Adipocyte (in vitro differentiated cells): ENCODE data around the gene CCN5.

ENCODE experiments used
- DNase-seq: peaks from one replicate; pipeline ENCODE4 v3.0.0-alpha.2; 2015; ENCODE audit warnings: low read depth
- H3K27me3 ChIP-seq: replicated peaks from 2 replicates; pipeline ENCODE4 v1.7.0; 2013; ENCODE audit warnings: mild to moderate bottlenecking, low read length, moderate library complexity; ENCODE audit not compliant: control insufficient read depth, insufficient read depth
- H3K36me3 ChIP-seq: 2 replicates; pipeline ENCODE4 v1.7.0; 2013; ENCODE audit warnings: low read length, mild to moderate bottlenecking, moderate library complexity; ENCODE audit not compliant: control insufficient read depth, insufficient read depth, severe bottlenecking
- H3K4me1 ChIP-seq: 2 replicates; pipeline ENCODE4 v1.7.0; 2013; ENCODE audit warnings: mild to moderate bottlenecking, low read length, moderate library complexity; ENCODE audit not compliant: control insufficient read depth, insufficient read depth
- H3K4me3 ChIP-seq: 2 replicates; pipeline ENCODE4 v1.7.0; 2013; ENCODE audit warnings: mild to moderate bottlenecking, low read length, moderate library complexity
- H3K9ac ChIP-seq: 2 replicates; pipeline ENCODE4 v1.7.0; 2013; ENCODE audit warnings: mild to moderate bottlenecking, low read length, moderate library complexity
- H3K9me3 ChIP-seq: 2 replicates; pipeline ENCODE4 v1.7.0; 2013; ENCODE audit warnings: mild to moderate bottlenecking, low read length, moderate library complexity; ENCODE audit not compliant: control insufficient read depth

CCN5 gene

GRCh38 chr20:44765701-44766347 is 50.7 kb downstream of the CCN5 start:
- peaks cover 63% of the 10 kb centered on the region for H3K27me3 ChIP-seq

GRCh38 chr20:44768256-44768655 is 53.1 kb downstream of the CCN5 start:
- H3K4me3 ChIP-seq: no peak overlapping the region
- no peak for DNase-seq
- peaks cover 10% of the 10 kb centered on the region for H3K4me1 ChIP-seq
- H3K9me3 ChIP-seq: peaks cover 6% of the 10 kb centered on the region
- H3K9ac ChIP-seq: no peak overlapping the region
- peaks cover 87% of the 10 kb centered on the region for H3K27me3 ChIP-seq
- no peaks in the 10 kb centered on the region for H3K36me3 ChIP-seq

More at GRCh38 chr20:44765701-44766347, 50.7 kb downstream of the CCN5 start:
- DNase-seq: no peak
- H3K9me3 ChIP-seq: peaks cover 6% of the 10 kb centered on the region
- peaks cover 10% of the 10 kb centered on the region for H3K4me1 ChIP-seq
- H3K36me3 ChIP-seq: no peaks in the 10 kb centered on the region
- H3K9ac ChIP-seq: no peak overlapping the region
- H3K4me3 ChIP-seq: no peak overlapping the region

GRCh38 chr20:44768854-44769480 is 53.8 kb downstream of the CCN5 start:
- peaks cover 6% of the 10 kb centered on the region for H3K9me3 ChIP-seq
- H3K4me1 ChIP-seq: peaks cover 10% of the 10 kb centered on the region
- no peak overlapping the region for H3K9ac ChIP-seq
- H3K27me3 ChIP-seq: peaks cover 93% of the 10 kb centered on the region
- H3K4me3 ChIP-seq: no peak overlapping the region
- no peaks in the 10 kb centered on the region for H3K36me3 ChIP-seq
- no peak for DNase-seq

- no peaks in the 10 kb centered on the region for H3K36me3 ChIP-seq
- DNase-seq: no peak
- H3K4me1 ChIP-seq: peaks cover 10% of the 10 kb centered on the region
- peaks cover 6% of the 10 kb centered on the region for H3K9me3 ChIP-seq
- H3K9ac ChIP-seq: no peak overlapping the region
- H3K27me3 ChIP-seq: peaks cover 93% of the 10 kb centered on the region
- no peak overlapping the region for H3K4me3 ChIP-seq
Measured at GRCh38 chr20:44769481-44769863, 54.3 kb downstream of the CCN5 start.

GRCh38 chr20:44770484-44771171 is 55.5 kb downstream of the CCN5 start:
- Histone ChIP-seq H3K27me3 (peaks cover 94% of the 10 kb centered on the region), H3K36me3 (no peaks in the 10 kb centered on the region)

GRCh38 chr20:44771172-44771535 is 56.0 kb downstream of the CCN5 start:
- no peak for DNase-seq
- Histone ChIP-seq H3K9ac (no peak overlapping the region), H3K27me3 (peaks cover 96% of the 10 kb centered on the region)

More at GRCh38 chr20:44770484-44771171, 55.5 kb downstream of the CCN5 start:
- no peak overlapping the region for H3K9ac ChIP-seq
- H3K4me3 ChIP-seq: no peak overlapping the region
- H3K9me3 ChIP-seq: peaks cover 3% of the 10 kb centered on the region
- H3K4me1 ChIP-seq: peaks cover 8% of the 10 kb centered on the region
- DNase-seq: no peak

GRCh38 chr20:44772636-44773035 is 57.5 kb downstream of the CCN5 start:
- Histone ChIP-seq H3K4me3 (no peak overlapping the region), H3K27me3 (peaks cover 89% of the 10 kb centered on the region)
- DNase-seq: no peak

More at GRCh38 chr20:44771172-44771535, 56.0 kb downstream of the CCN5 start:
- Histone ChIP-seq H3K36me3 (no peaks in the 10 kb centered on the region), H3K9me3 (no peaks in the 10 kb centered on the region), H3K4me3 (no peak overlapping the region), H3K4me1 (peaks cover 3% of the 10 kb centered on the region)

GRCh38 chr20:44773070-44773829 is 58.1 kb downstream of the CCN5 start:
- DNase-seq: no peak
- Histone ChIP-seq H3K9me3 (no peaks in the 10 kb centered on the region), H3K9ac (no peak overlapping the region), H3K4me1 (no peaks in the 10 kb centered on the region), H3K27me3 (peaks cover 87% of the 10 kb centered on the region), H3K36me3 (no peaks in the 10 kb centered on the region), H3K4me3 (no peak overlapping the region)

More at GRCh38 chr20:44772636-44773035, 57.5 kb downstream of the CCN5 start:
- Histone ChIP-seq H3K9me3 (no peaks in the 10 kb centered on the region), H3K36me3 (no peaks in the 10 kb centered on the region), H3K9ac (no peak overlapping the region), H3K4me1 (no peaks in the 10 kb centered on the region)

GRCh38 chr20:44776980-44777379 is 61.8 kb downstream of the CCN5 start:
- DNase-seq: peak; percentile 36
- Histone ChIP-seq H3K9ac (no peak overlapping the region), H3K4me3 (no peak overlapping the region), H3K27me3 (peaks cover 54% of the 10 kb centered on the region), H3K4me1 (no peaks in the 10 kb centered on the region), H3K9me3 (no peaks in the 10 kb centered on the region), H3K36me3 (no peaks in the 10 kb centered on the region)
